ENCODE results near the gene IGFBP4. TPM values are rescaled to one million over a fixed set of nuclear protein-coding genes. Genes with fewer than 3 reads are reported as not detected.

The IGFBP4 gene
- total RNA-seq, 3 donors from 2014 or later (not counting 1 experiment from before 2014, with no cell fraction given): 2.1 to 8.1 (median 2.8) TPM

- WGBS (ENCODE audit: insufficient coverage): 95% methylated on average over 10 of the region's 10 CpGs
- Histone ChIP-seq H3K4me1 (ENCODE audit: control insufficient read depth, insufficient read depth, low read length) (no peaks in the 10 kb centered on the region), H3K36me3 (ENCODE audit: control insufficient read depth, insufficient read depth, low read length) (no peaks in the 10 kb centered on the region), H3K27me3 (ENCODE audit: control insufficient read depth, insufficient read depth, low read length) (no peaks in the 10 kb centered on the region), H3K4me3 (ENCODE audit: low read length) (no peak overlapping the region), H3K9me3 (ENCODE audit: control insufficient read depth, insufficient read depth, low read length) (no peaks in the 10 kb centered on the region), H3K27ac (ENCODE audit: low read length) (no peak overlapping the region)
- no peak overlapping the region for H3K4me3 Mint-ChIP-seq
- ATAC-seq (no peak), DNase-seq (no peak)
- H3K27me3 Mint-ChIP-seq (ENCODE audit: low read depth in 2 of 2): peaks cover 7 to 14% of the 10 kb centered on the region in 2 donors
- H3K9me3 Mint-ChIP-seq: no peaks in the 10 kb centered on the region
- H3K27ac Mint-ChIP-seq: no peak overlapping the region
- H3K36me3 Mint-ChIP-seq: no peaks in the 10 kb centered on the region
- intact Hi-C loops (cut with micrococcal nuclease): no loop called here
- peaks cover 0 to 15% of the 10 kb centered on the region in 2 donors for H3K4me1 Mint-ChIP-seq
- TF ChIP-seq CTCF (IDR thresholded peaks at IDR 0.05): no peak
Observed at GRCh38 chr17:40500709-40501108, 57.5 kb downstream of the IGFBP4 start.

GRCh38 chr17:40501499-40501911 lies 58.3 kb downstream of the IGFBP4 start, which contains the start of gene TNS4:
Gene TNS4 (minus strand): TSS chr17:40501623. CDS start chr17:40496425, 5,198 bp downstream.
- Histone ChIP-seq H3K4me1 (ENCODE audit: control insufficient read depth, insufficient read depth, low read length) (no peaks in the 10 kb centered on the region), H3K27me3 (ENCODE audit: control insufficient read depth, insufficient read depth, low read length) (no peaks in the 10 kb centered on the region), H3K27ac (ENCODE audit: low read length) (no peak within 1 kb of the TSS), H3K4me3 (ENCODE audit: low read length) (no peak within 1 kb of the TSS), H3K9me3 (ENCODE audit: control insufficient read depth, insufficient read depth, low read length) (no peaks in the 10 kb centered on the region), H3K36me3 (ENCODE audit: control insufficient read depth, insufficient read depth, low read length) (no peaks in the 10 kb centered on the region)
- Mint-ChIP-seq H3K36me3 (no peaks in the 10 kb centered on the region), H3K27me3 (ENCODE audit: low read depth in 2 of 2) (peaks cover 7 to 14% of the 10 kb centered on the region in 2 donors), H3K27ac (no peak within 1 kb of the TSS), H3K4me3 (no peak within 1 kb of the TSS), H3K4me1 (peaks cover 0 to 15% of the 10 kb centered on the region in 2 donors), H3K9me3 (no peaks in the 10 kb centered on the region)
- ATAC-seq (no peak), DNase-seq (no peak)
- WGBS (ENCODE audit: insufficient coverage): 94% methylated on average over 7 of the region's 7 CpGs
- no peak for TF ChIP-seq CTCF (IDR thresholded peaks at IDR 0.05)
- intact Hi-C loops (cut with micrococcal nuclease): no loop called here

GRCh38 chr17:40502716-40503115 lies 59.5 kb downstream of the IGFBP4 start:
- intact Hi-C loops (cut with micrococcal nuclease): no loop called here
- Histone ChIP-seq H3K27me3 (ENCODE audit: control insufficient read depth, insufficient read depth, low read length) (no peaks in the 10 kb centered on the region), H3K27ac (ENCODE audit: low read length) (no peak overlapping the region), H3K9me3 (ENCODE audit: control insufficient read depth, insufficient read depth, low read length) (no peaks in the 10 kb centered on the region), H3K36me3 (ENCODE audit: control insufficient read depth, insufficient read depth, low read length) (no peaks in the 10 kb centered on the region), H3K4me1 (ENCODE audit: control insufficient read depth, insufficient read depth, low read length) (no peaks in the 10 kb centered on the region), H3K4me3 (ENCODE audit: low read length) (no peak overlapping the region)
- no peaks in the 10 kb centered on the region for H3K36me3 Mint-ChIP-seq
- no peak overlapping the region for H3K4me3 Mint-ChIP-seq
- no peak for ATAC-seq
- H3K27me3 Mint-ChIP-seq (ENCODE audit: low read depth in 2 of 2): peaks cover 7 to 10% of the 10 kb centered on the region in 2 donors
- H3K27ac Mint-ChIP-seq: no peak overlapping the region
- no peaks in the 10 kb centered on the region for H3K9me3 Mint-ChIP-seq
- no peak for TF ChIP-seq CTCF (IDR thresholded peaks at IDR 0.05)
- WGBS (ENCODE audit: insufficient coverage): 93% methylated on average over 5 of the region's 5 CpGs
- DNase-seq: no peak
- peaks cover 0 to 15% of the 10 kb centered on the region in 2 donors for H3K4me1 Mint-ChIP-seq

- WGBS (ENCODE audit: insufficient coverage): 100% methylated on average over 1 of the region's 2 CpGs
- no peak overlapping the region for H3K27ac ChIP-seq (ENCODE audit: low read length)
- H3K27me3 Mint-ChIP-seq (ENCODE audit: low read depth in 2 of 2): peaks cover 7 to 10% of the 10 kb centered on the region in 2 donors
Observed at GRCh38 chr17:40503154-40503553, 59.9 kb downstream of the IGFBP4 start.

More at GRCh38 chr17:40503154-40503553, 59.9 kb downstream of the IGFBP4 start:
- H3K9me3 Mint-ChIP-seq: no peaks in the 10 kb centered on the region
- ATAC-seq: no peak
- Histone ChIP-seq H3K27me3 (ENCODE audit: control insufficient read depth, insufficient read depth, low read length) (no peaks in the 10 kb centered on the region), H3K4me3 (ENCODE audit: low read length) (no peak overlapping the region), H3K4me1 (ENCODE audit: control insufficient read depth, insufficient read depth, low read length) (no peaks in the 10 kb centered on the region), H3K9me3 (ENCODE audit: control insufficient read depth, insufficient read depth, low read length) (no peaks in the 10 kb centered on the region), H3K36me3 (ENCODE audit: control insufficient read depth, insufficient read depth, low read length) (no peaks in the 10 kb centered on the region)
- DNase-seq: no peak
- H3K36me3 Mint-ChIP-seq: no peaks in the 10 kb centered on the region
- H3K27ac Mint-ChIP-seq: no peak overlapping the region
- no peak overlapping the region for H3K4me3 Mint-ChIP-seq
- no peak for TF ChIP-seq CTCF (IDR thresholded peaks at IDR 0.05)
- peaks cover 0 to 15% of the 10 kb centered on the region in 2 donors for H3K4me1 Mint-ChIP-seq
- intact Hi-C loops (cut with micrococcal nuclease): no loop called here
